ENCODE data around the gene SRD5A1.

- TF ChIP-seq ZBTB33 (IDR thresholded peaks at IDR 0.05; ENCODE audit: extremely low read depth, insufficient replicate concordance, low read length) (no peak), ZNF274 (IDR thresholded peaks at IDR 0.05; ENCODE audit: low read depth, low read length) (no peak), POLR2AphosphoS5 (IDR thresholded peaks at IDR 0.05; ENCODE audit: low read depth, low read length) (no peak), POLR2A (IDR thresholded peaks at IDR 0.05; ENCODE audit: borderline replicate concordance, extremely low read depth, insufficient read depth, insufficient read length) (no peak), RAD21 (IDR thresholded peaks at IDR 0.05; ENCODE audit: low read depth) (no peak), YY1 (IDR thresholded peaks at IDR 0.05; ENCODE audit: extremely low read depth, insufficient replicate concordance, low read depth, low read length) (no peak), EGR1 (IDR thresholded peaks at IDR 0.05; ENCODE audit: low read depth) (no peak), ELF1 (IDR thresholded peaks at IDR 0.05; ENCODE audit: borderline replicate concordance, low read depth) (no peak), EZH2phosphoT487 (IDR thresholded peaks at IDR 0.05; ENCODE audit: borderline replicate concordance) (no peak), ATF3 (IDR thresholded peaks at IDR 0.05) (no peak), EZH2 (IDR thresholded peaks at IDR 0.05) (no peak)
- TF ChIP-seq, protein P1, sequence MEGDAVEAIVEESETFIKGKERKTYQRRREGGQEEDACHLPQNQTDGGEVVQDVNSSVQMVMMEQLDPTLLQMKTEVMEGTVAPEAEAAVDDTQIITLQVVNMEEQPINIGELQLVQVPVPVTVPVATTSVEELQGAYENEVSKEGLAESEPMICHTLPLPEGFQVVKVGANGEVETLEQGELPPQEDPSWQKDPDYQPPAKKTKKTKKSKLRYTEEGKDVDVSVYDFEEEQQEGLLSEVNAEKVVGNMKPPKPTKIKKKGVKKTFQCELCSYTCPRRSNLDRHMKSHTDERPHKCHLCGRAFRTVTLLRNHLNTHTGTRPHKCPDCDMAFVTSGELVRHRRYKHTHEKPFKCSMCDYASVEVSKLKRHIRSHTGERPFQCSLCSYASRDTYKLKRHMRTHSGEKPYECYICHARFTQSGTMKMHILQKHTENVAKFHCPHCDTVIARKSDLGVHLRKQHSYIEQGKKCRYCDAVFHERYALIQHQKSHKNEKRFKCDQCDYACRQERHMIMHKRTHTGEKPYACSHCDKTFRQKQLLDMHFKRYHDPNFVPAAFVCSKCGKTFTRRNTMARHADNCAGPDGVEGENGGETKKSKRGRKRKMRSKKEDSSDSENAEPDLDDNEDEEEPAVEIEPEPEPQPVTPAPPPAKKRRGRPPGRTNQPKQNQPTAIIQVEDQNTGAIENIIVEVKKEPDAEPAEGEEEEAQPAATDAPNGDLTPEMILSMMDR (IDR thresholded peaks at IDR 0.05 in 2 of 3, conservative IDR thresholded peaks at IDR 0.05 in 1 of 3; ENCODE audit: borderline replicate concordance in 1 of 3, insufficient read depth in 1 of 3, low read depth in 2 of 3, low read length in 2 of 3), result no peak
- TF ChIP-seq, protein P2, sequence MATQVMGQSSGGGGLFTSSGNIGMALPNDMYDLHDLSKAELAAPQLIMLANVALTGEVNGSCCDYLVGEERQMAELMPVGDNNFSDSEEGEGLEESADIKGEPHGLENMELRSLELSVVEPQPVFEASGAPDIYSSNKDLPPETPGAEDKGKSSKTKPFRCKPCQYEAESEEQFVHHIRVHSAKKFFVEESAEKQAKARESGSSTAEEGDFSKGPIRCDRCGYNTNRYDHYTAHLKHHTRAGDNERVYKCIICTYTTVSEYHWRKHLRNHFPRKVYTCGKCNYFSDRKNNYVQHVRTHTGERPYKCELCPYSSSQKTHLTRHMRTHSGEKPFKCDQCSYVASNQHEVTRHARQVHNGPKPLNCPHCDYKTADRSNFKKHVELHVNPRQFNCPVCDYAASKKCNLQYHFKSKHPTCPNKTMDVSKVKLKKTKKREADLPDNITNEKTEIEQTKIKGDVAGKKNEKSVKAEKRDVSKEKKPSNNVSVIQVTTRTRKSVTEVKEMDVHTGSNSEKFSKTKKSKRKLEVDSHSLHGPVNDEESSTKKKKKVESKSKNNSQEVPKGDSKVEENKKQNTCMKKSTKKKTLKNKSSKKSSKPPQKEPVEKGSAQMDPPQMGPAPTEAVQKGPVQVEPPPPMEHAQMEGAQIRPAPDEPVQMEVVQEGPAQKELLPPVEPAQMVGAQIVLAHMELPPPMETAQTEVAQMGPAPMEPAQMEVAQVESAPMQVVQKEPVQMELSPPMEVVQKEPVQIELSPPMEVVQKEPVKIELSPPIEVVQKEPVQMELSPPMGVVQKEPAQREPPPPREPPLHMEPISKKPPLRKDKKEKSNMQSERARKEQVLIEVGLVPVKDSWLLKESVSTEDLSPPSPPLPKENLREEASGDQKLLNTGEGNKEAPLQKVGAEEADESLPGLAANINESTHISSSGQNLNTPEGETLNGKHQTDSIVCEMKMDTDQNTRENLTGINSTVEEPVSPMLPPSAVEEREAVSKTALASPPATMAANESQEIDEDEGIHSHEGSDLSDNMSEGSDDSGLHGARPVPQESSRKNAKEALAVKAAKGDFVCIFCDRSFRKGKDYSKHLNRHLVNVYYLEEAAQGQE (IDR thresholded peaks at IDR 0.05; ENCODE audit: low read depth), result no peak
- TF ChIP-seq, protein P3, sequence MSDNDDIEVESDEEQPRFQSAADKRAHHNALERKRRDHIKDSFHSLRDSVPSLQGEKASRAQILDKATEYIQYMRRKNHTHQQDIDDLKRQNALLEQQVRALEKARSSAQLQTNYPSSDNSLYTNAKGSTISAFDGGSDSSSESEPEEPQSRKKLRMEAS (IDR thresholded peaks at IDR 0.05), result no peak
Measured at GRCh38 chr5:6666762-6667161, 33.5 kb downstream of the SRD5A1 start.

Data from HCT116 (cell line).